A549 (cell line): ENCODE results near the gene ARFRP1. TPM values are rescaled to one million over a fixed set of nuclear protein-coding genes. Genes with fewer than 3 reads are reported as not detected.
"Not testable (repeated sequence)": the region's sequence is repeated elsewhere in the genome, so short reads cannot be mapped to it uniquely, and the experiment has no call there.

Experiments
- ATAC-seq, 2 experiments: fragments of 200-7000 bp in 1 of 2; fragments of >200 bp in 1 of 2; cut with Nextera tagmentation in 1 of 2; cut with Tn5 transposase in 1 of 2; 3 replicates each; pipeline versions ENCODE4 v1.8.0 to v1.9.1; 2018 to 2020; ENCODE audit warnings: mild to moderate bottlenecking in 1 of 2, moderate library complexity in 1 of 2
- CTCF ChIA-PET: fragments of 300-600 bp; sonication (Branson Sonifier 250); formaldehyde crosslinking; extraction: SDS; loops from one replicate; lab custom pipeline; 2021; ENCODE audit warnings: antibody characterized with exemption, inconsistent platforms; lab: Yijun Ruan, JAX
- POLR2A ChIA-PET: fragments of 350-600 bp; formaldehyde crosslinking; extraction: SDS; loops from one replicate; lab custom pipeline; 2021; ENCODE audit warnings: antibody characterized with exemption, inconsistent platforms; lab: Yijun Ruan, JAX
- DNase-seq, 2 experiments: peaks; one replicate each; pipeline versions ENCODE4 v3.0.0 to v3.0.0-alpha.2; 2011 to 2016; ENCODE audit warnings: low read depth in 1 of 2, low spot score in 1 of 2
- FAIRE-seq: peaks from 2 replicates; lab custom pipeline; 2011; peaks lifted over from hg19 to GRCh38; lab: Jason Lieb, UNC
- H3K27ac ChIP-seq, 2 experiments: fragments of >200 bp; sonication (Bioruptor Twin); formaldehyde crosslinking; 3 replicates each; pipeline ENCODE4 v1.5.1; 2016 to 2017
- H3K4me1 ChIP-seq: fragments of >200 bp; sonication (Bioruptor Twin); formaldehyde crosslinking; 3 replicates; pipeline ENCODE4 v1.6.1; 2016
- H3K4me2 ChIP-seq: fragments of >200 bp; sonication (Bioruptor Twin); formaldehyde crosslinking; 3 replicates; pipeline ENCODE4 v1.6.1; 2016
- H3K4me3 ChIP-seq: fragments of >200 bp; sonication (Bioruptor Twin); formaldehyde crosslinking; 3 replicates; pipeline ENCODE4 v1.5.1; 2016
- H3K9me3 ChIP-seq: fragments of >200 bp; sonication (Bioruptor Twin); formaldehyde crosslinking; 3 replicates; pipeline ENCODE4 v1.6.1; 2016
- FOXS1 ChIP-seq: fragments of 250-450 bp; sonication (Bioruptor Pico); IDR thresholded peaks from 2 replicates; pipeline ENCODE4 v1.5.0; 2020; ENCODE audit warnings: mild to moderate bottlenecking, moderate library complexity
- MAFK ChIP-seq: fragments of 450-650 bp; IDR thresholded peaks from 2 replicates; pipeline ENCODE4 v1.6.1; 2014; ENCODE audit not compliant: partially characterized antibody
- NPAS2 ChIP-seq: fragments of 250-450 bp; sonication (Bioruptor Pico); IDR thresholded peaks from 2 replicates; pipeline ENCODE4 v1.8.0; 2022; ENCODE audit warnings: mild to moderate bottlenecking, moderate library complexity, borderline replicate concordance
- RAD21 ChIP-seq, 2 experiments: fragments of >200 bp in 1 of 2; sonication (Bioruptor Twin) in 1 of 2; formaldehyde crosslinking in 1 of 2; IDR thresholded peaks in 1 of 2; conservative IDR thresholded peaks in 1 of 2; 2 replicates in 1 of 2; 3 replicates in 1 of 2; pipeline ENCODE4 v1.6.1; 2012 to 2018; ENCODE audit warnings: inconsistent platforms in 1 of 2
- WGBS: methylation state at CpG from one replicate; pipeline ENCODE4 v1.1.6; 2017; ENCODE audit errors: missing lambda C conversion rate; 5-methylcytosine and 5-hydroxymethylcytosine counted together
- polyA plus RNA-seq, 4 experiments: library from polyadenylated mRNA; depleted of rRNA in 3 of 4; stranded (reverse); fragments of >200 nt; fragmentation: RNase III in 1 of 4; extraction: RNeasy Plus Mini Kit Qiagen cat#74134 plus additional on column Dnase treatment in 1 of 4; gene quantifications; 2 replicates in 3 of 4; 3 replicates in 1 of 4; pipeline ENCODE4 v1.2.3, GENCODE V29; 2011 to 2017
- TF ChIP-seq, protein P1 (sequence below): fragments of 200-600 bp; sonication (generic); IDR thresholded peaks from 2 replicates; pipeline ENCODE4 v1.6.1; 2016; ENCODE audit warnings: antibody characterized with exemption, mild to moderate bottlenecking, moderate library complexity
- TF ChIP-seq, protein P2 (sequence below): fragments of >200 bp; sonication (Bioruptor Twin); formaldehyde crosslinking; IDR thresholded peaks from 3 replicates; pipeline ENCODE4 v1.6.1; 2016
- TF ChIP-seq, protein P3 (sequence below): fragments of 250-450 bp; sonication (Bioruptor Pico); IDR thresholded peaks from 2 replicates; pipeline ENCODE4 v1.5.0; 2020; ENCODE audit warnings: low read depth, mild to moderate bottlenecking, moderate library complexity

The ARFRP1 gene
- polyA plus RNA-seq, 2 of the 4 experiments (the other 2 are of a cell fraction): 25.1 to 29.7 TPM

DNA sequence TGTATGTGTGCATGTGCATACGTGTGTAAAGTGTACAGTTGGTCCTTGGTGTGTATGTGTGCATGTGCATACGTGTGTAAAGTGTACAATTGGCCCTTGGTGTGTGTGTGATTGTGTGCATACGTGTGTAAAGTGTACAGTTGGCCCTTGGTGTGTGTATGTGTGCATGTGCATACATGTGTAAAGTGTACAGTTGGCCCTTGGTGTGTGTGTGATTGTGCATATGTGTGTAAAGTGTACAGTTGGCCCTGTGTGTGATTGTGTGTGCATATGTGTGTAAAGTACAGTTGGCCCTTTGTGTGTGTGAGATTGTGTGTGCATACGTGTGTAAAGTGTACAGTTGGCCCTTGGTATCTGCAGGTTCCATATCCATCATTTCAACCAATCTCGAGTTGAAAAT lies 23.6 kb upstream of the ARFRP1 start (continued):
- TF ChIP-seq, protein P1, sequence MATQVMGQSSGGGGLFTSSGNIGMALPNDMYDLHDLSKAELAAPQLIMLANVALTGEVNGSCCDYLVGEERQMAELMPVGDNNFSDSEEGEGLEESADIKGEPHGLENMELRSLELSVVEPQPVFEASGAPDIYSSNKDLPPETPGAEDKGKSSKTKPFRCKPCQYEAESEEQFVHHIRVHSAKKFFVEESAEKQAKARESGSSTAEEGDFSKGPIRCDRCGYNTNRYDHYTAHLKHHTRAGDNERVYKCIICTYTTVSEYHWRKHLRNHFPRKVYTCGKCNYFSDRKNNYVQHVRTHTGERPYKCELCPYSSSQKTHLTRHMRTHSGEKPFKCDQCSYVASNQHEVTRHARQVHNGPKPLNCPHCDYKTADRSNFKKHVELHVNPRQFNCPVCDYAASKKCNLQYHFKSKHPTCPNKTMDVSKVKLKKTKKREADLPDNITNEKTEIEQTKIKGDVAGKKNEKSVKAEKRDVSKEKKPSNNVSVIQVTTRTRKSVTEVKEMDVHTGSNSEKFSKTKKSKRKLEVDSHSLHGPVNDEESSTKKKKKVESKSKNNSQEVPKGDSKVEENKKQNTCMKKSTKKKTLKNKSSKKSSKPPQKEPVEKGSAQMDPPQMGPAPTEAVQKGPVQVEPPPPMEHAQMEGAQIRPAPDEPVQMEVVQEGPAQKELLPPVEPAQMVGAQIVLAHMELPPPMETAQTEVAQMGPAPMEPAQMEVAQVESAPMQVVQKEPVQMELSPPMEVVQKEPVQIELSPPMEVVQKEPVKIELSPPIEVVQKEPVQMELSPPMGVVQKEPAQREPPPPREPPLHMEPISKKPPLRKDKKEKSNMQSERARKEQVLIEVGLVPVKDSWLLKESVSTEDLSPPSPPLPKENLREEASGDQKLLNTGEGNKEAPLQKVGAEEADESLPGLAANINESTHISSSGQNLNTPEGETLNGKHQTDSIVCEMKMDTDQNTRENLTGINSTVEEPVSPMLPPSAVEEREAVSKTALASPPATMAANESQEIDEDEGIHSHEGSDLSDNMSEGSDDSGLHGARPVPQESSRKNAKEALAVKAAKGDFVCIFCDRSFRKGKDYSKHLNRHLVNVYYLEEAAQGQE: no peak

DNA sequence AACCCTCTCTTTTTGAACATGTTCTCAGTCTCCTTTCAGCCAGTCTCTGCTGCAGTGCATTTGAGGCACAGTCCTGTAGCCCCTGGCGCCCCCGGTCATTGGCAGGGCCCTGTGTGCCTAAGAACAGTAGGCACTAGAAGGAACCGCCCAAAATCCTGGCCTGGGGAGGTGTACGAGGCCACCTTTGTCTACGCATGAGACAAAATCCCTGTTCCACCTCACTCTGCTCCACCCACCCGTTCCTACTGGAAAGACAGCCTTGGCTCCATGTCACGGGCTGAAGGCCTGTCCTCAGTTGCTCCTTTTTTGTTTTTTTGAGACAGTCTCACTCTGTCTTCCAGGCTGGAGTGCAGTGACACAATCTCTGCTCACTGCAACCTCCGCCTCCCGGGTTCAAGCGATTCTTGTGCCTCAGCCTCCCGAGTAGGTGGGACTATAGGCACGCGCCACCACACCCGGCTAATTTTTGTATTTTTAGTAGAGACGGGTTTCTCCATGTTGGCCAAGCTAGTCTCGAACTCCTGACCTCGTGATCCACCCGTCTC lies 22.5 kb upstream of the ARFRP1 start:
- H3K9me3 ChIP-seq, POLR2A ChIA-PET, ATAC-seq, FAIRE-seq, DNase-seq, H3K4me3 ChIP-seq, H3K4me2 ChIP-seq, H3K27ac ChIP-seq, H3K4me1 ChIP-seq: not testable (repeated sequence)
- 93% methylated on average over 18 of the region's 18 CpGs for WGBS
- CTCF ChIA-PET: interaction anchor here (0.7 kb wide), 1 partner anchor 45 kb away, joined by 3 read pairs; no protein-coding TSS in a partner anchor

DNA sequence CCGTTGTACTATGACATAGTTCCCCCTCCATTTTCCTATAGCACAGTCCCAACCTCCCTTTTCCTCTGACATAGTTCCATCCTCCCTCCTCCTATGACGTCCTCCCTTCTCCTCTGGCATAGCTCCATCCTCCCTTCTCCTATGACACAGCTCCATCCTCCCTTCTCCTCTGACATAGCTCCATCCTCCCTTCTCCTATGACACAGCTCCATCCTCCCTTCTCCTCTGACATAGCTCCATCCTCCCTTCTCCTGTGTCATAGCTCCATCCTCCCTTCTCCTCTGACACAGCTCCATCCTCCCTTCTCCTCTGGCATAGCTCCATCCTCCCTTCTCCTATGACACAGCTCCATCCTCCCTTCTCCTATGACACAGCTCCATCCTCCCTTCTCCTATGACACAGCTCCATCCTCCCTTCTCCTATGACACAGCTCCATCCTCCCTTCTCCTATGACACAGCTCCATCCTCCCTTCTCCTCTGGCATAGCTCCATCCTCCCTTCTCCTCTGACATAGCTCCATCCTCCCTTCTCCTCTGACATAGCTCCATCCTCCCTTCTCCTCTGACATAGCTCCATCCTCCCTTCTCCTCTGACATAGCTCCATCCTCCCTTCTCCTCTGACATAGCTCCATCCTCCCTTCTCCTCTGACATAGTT lies 15.3 kb upstream of the ARFRP1 start:
- CTCF ChIA-PET, ATAC-seq: not testable (repeated sequence)

DNA sequence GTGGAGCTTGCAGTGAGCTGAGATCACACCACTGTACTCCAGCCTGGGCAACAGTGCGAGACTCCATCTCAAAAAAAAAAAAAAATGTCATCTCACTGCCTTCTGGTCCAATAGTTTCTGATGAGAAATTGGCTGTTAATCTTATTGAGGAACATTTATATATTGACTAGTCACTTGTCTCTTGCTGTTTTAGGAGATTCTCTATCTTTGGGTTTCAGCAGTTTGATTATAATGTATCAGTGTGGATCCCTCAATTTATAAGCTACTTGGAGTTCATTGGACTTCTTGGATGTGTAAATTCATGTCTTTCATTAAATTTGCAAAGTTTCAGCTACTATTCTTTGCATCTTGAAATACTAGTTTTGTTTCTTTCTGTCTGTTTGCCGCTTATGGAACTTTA lies 11.2 kb upstream of the ARFRP1 start:
- POLR2A ChIA-PET: no interaction called here
- no peak for TF ChIP-seq RAD21 (conservative IDR thresholded peaks at IDR 0.05 in 1 of 2, IDR thresholded peaks at IDR 0.05 in 1 of 2)
- no peak for TF ChIP-seq NPAS2 (CRISPR knock-in tag)
- TF ChIP-seq, protein P2, sequence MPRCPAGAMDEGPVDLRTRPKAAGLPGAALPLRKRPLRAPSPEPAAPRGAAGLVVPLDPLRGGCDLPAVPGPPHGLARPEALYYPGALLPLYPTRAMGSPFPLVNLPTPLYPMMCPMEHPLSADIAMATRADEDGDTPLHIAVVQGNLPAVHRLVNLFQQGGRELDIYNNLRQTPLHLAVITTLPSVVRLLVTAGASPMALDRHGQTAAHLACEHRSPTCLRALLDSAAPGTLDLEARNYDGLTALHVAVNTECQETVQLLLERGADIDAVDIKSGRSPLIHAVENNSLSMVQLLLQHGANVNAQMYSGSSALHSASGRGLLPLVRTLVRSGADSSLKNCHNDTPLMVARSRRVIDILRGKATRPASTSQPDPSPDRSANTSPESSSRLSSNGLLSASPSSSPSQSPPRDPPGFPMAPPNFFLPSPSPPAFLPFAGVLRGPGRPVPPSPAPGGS: no peak
- TF ChIP-seq, protein P3, sequence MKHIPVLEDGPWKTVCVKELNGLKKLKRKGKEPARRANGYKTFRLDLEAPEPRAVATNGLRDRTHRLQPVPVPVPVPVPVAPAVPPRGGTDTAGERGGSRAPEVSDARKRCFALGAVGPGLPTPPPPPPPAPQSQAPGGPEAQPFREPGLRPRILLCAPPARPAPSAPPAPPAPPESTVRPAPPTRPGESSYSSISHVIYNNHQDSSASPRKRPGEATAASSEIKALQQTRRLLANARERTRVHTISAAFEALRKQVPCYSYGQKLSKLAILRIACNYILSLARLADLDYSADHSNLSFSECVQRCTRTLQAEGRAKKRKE (CRISPR knock-in tag): no peak
- ATAC-seq (no peak), DNase-seq (no peak), FAIRE-seq (no peak)
- H3K27ac ChIP-seq: no peak overlapping the region
- CTCF ChIA-PET: interaction anchor here (1.0 kb wide), 1 partner anchor 10 kb away, joined by 3 read pairs; no protein-coding TSS in a partner anchor
- 96% methylated on average over 2 of the region's 2 CpGs for WGBS
- H3K4me1 ChIP-seq: no peaks in the 10 kb centered on the region
- H3K4me2 ChIP-seq: no peak overlapping the region
- peaks cover 37% of the 10 kb centered on the region for H3K9me3 ChIP-seq
- no peak overlapping the region for H3K4me3 ChIP-seq

More for the DNA sequence above, 15.3 kb upstream of the ARFRP1 start:
- not testable (repeated sequence) for H3K4me1 ChIP-seq, DNase-seq, H3K4me3 ChIP-seq, FAIRE-seq, H3K27ac ChIP-seq, H3K4me2 ChIP-seq
- POLR2A ChIA-PET: interaction anchor here (0.6 to 1.7 kb wide), 2 partner anchors 8 to 15 kb away, joined by 4 to 6 read pairs; partner anchors contain the start of genes ARFRP1 and ZGPAT
- 80% methylated on average over 2 of the region's 2 CpGs for WGBS
- H3K9me3 ChIP-seq: peaks cover 29% of the 10 kb centered on the region; the same call in 2 of the 3 replicates

DNA sequence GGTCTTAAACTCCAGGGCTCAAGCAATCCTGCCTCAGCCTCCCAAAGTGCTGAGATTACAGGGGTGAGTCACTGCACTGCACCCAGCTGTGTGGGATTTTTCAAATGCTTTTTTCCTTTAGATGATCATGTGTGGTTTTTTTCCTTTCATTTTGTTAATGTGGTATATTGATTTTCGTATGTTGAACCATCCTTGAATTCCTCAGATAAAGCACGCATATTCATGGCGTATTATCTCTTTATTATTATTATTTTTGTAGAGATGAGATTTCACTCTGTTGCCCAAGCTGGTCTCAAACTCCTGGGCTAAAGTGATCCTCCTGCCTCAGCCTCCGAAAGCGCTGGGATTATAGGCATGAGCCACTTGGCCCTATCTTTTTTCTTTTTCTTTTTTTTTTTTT lies 7.1 kb upstream of the ARFRP1 start:
- ChIA-PET POLR2A (interaction anchor here (0.7 kb wide), 1 partner anchor 8 kb away, joined by 4 read pairs; no protein-coding TSS in a partner anchor), CTCF (no interaction called here)
- no peak for FAIRE-seq
- TF ChIP-seq FOXS1 (CRISPR knock-in tag): no peak
- no peak for TF ChIP-seq MAFK
- DNase-seq: no peak
- 96% methylated on average over 5 of the region's 5 CpGs for WGBS
- Histone ChIP-seq H3K4me2 (no peak overlapping the region), H3K9me3 (peaks cover 48% of the 10 kb centered on the region), H3K27ac (no peak overlapping the region), H3K4me1 (no peaks in the 10 kb centered on the region), H3K4me3 (no peak overlapping the region)
- ATAC-seq: no peak
